ENCODE measurements around the gene DLG2.

DNA sequence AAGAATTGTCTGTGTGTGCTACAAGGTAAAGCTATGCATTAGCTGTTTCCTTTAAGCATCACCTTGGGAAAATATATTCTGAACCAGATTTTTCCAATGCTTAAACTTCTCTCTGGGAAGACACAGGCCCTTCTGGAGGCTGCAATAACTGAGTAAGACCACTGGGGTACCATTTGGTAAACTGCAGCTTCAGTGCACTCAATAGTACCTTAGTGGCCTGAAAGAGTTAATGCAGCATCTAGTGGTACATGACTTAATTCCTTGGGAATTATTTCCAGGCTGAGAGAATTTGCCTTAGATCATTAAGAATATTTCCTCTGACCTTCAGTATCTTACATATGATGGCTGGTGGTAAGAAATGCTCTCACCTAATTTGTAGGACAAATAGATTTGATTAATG lies 727.4 kb downstream of the DLG2 start:
- TF ChIP-seq, protein P1, sequence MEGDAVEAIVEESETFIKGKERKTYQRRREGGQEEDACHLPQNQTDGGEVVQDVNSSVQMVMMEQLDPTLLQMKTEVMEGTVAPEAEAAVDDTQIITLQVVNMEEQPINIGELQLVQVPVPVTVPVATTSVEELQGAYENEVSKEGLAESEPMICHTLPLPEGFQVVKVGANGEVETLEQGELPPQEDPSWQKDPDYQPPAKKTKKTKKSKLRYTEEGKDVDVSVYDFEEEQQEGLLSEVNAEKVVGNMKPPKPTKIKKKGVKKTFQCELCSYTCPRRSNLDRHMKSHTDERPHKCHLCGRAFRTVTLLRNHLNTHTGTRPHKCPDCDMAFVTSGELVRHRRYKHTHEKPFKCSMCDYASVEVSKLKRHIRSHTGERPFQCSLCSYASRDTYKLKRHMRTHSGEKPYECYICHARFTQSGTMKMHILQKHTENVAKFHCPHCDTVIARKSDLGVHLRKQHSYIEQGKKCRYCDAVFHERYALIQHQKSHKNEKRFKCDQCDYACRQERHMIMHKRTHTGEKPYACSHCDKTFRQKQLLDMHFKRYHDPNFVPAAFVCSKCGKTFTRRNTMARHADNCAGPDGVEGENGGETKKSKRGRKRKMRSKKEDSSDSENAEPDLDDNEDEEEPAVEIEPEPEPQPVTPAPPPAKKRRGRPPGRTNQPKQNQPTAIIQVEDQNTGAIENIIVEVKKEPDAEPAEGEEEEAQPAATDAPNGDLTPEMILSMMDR (conservative IDR thresholded peaks at IDR 0.05 in 1 of 2, IDR thresholded peaks at IDR 0.05 in 1 of 2; ENCODE audit: extremely low read depth in 1 of 2, insufficient read depth in 1 of 2, low read depth in 1 of 2, low read length in 2 of 2): no peak
- TF ChIP-seq EZH2 (IDR thresholded peaks at IDR 0.05; ENCODE audit: borderline replicate concordance, low read length): no peak
